ENCODE measurements around the gene ERP44.
"Not testable (repeated sequence)": the region's sequence is repeated elsewhere in the genome, so short reads cannot be mapped to it uniquely, and the experiment has no call there.

The ERP44 gene

GRCh38 chr9:100098887-100099721 lies at the start of gene ERP44, which contains the start of gene INVS:
TSS of gene ERP44 (minus strand) at chr9:100099000. CDS start at chr9:100098840, 160 bp downstream.
TSS of gene INVS (plus strand) at chr9:100099243. CDS start at chr9:100104522, 5,279 bp downstream.
- no peak for TF ChIP-seq CTCF (IDR thresholded peaks at IDR 0.05; ENCODE audit: low read depth, low read length)
- H3K4me3 ChIP-seq (ENCODE audit: low read depth, low read length), result peak within 1 kb of the TSS; percentile 89

- not testable (repeated sequence) for H3K4me3 ChIP-seq (ENCODE audit: low read depth, low read length)
Measured at GRCh38 chr9:100145976-100146375, 47.2 kb upstream of the ERP44 start.

- H3K4me3 ChIP-seq (ENCODE audit: low read depth, low read length), result not testable (repeated sequence)
Measured at GRCh38 chr9:100145167-100145934, 46.6 kb upstream of the ERP44 start.

- H3K4me3 ChIP-seq (ENCODE audit: low read depth, low read length), result not testable (repeated sequence)
Measured at GRCh38 chr9:100141862-100142261, 43.1 kb upstream of the ERP44 start.

- H3K4me3 ChIP-seq (ENCODE audit: low read depth, low read length), result not testable (repeated sequence)
Measured at GRCh38 chr9:100140303-100140702, 41.5 kb upstream of the ERP44 start.

- peak; percentile 13; the same call in 1 of the 2 replicates for TF ChIP-seq CTCF (IDR thresholded peaks at IDR 0.05; ENCODE audit: low read depth, low read length)
- H3K4me3 ChIP-seq (ENCODE audit: low read depth, low read length), result not testable (repeated sequence)
Measured at GRCh38 chr9:100136799-100137198, 38.0 kb upstream of the ERP44 start.

- no peak overlapping the region for H3K4me3 ChIP-seq (ENCODE audit: low read depth, low read length)
- no peak for TF ChIP-seq CTCF (IDR thresholded peaks at IDR 0.05; ENCODE audit: low read depth, low read length)
Measured at GRCh38 chr9:100134731-100135130, 35.9 kb upstream of the ERP44 start.

GRCh38 chr9:100131875-100132430 lies 33.2 kb upstream of the ERP44 start:
- no peak overlapping the region for H3K4me3 ChIP-seq (ENCODE audit: low read depth, low read length)
- TF ChIP-seq CTCF (IDR thresholded peaks at IDR 0.05; ENCODE audit: low read depth, low read length), result no peak

- H3K4me3 ChIP-seq (ENCODE audit: low read depth, low read length), result no peak overlapping the region
- TF ChIP-seq CTCF (IDR thresholded peaks at IDR 0.05; ENCODE audit: low read depth, low read length), result no peak
Measured at GRCh38 chr9:100131216-100131615, 32.4 kb upstream of the ERP44 start.
